Stimulated activated CD4-positive, alpha-beta T cell treated with anti-CD3 and anti-CD28 coated beads, Interleukin-12 subunit alpha, Interleukin-12 subunit beta, amount 100 ng/mL, for 24 hours (primary cell): Measurements from ENCODE around the gene NRF1.
"Not testable (repeated sequence)": the region's sequence is repeated elsewhere in the genome, so short reads cannot be mapped to it uniquely, and the experiment has no call there.

Source experiments
- DNase-seq, 2 experiments: peaks; one replicate each; pipeline ENCODE4 v3.0.0-alpha.2; 2020; ENCODE audit warnings: low read depth in 2 of 2

NRF1 gene

DNA sequence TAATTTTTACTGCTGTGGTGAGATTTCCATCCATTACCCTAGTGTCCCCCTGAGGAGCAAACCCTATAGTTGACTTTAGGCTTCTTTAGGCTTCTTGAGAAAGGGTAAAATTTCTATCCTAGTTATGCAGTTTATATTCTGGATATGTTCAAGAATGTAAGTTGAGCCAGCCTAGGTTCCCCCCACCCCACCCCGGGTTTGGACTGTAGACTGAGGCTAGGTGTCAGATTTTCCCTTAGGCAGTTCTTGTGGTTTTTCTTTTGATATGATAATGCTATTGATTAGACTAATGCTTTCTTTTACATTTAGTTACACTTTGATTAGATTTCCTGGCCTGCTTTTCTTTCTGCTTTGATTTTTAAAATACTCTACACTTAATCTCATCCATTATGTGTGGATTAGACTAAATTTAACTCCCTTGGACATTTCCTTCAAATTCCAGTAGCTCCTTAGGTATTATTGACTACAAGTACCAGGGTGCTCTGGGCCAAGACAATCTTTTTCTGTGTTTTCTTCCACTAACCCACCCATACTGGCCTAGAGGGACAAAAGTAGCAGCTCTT lies 37.7 kb downstream of the NRF1 start:
- peak in 1 of 2 experiments; percentile 14 for DNase-seq

- no peak for DNase-seq
Observed at GRCh38 chr7:129650056-129650758, 38.7 kb downstream of the NRF1 start.

GRCh38 chr7:129652914-129653313 lies 41.4 kb downstream of the NRF1 start:
- DNase-seq: no peak

DNA sequence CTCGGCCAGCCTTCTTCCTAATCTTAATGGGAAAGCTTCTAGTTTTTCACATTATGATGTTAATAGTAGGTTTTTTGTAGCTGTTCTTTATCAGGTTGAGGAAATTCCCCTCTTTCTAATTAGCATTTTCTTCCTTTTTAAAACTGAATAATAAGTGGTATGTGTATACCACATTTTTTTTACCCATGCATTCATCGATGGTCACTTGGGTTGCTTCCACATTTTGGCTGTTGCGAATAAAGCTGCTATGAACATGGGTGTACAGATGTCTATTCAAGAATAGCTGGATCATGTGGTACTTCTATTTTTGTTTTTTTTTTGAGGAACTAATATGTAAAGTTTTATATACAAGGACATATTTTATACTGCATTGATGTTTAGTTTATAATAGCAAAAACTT lies 44.3 kb downstream of the NRF1 start:
- no peak for DNase-seq

- no peak for DNase-seq
Observed at GRCh38 chr7:129657363-129657762, 45.8 kb downstream of the NRF1 start.

- not testable (repeated sequence) for DNase-seq
Observed at GRCh38 chr7:129659907-129660306, 48.4 kb downstream of the NRF1 start.

GRCh38 chr7:129661645-129662182 lies 50.2 kb downstream of the NRF1 start:
- no peak for DNase-seq

DNA sequence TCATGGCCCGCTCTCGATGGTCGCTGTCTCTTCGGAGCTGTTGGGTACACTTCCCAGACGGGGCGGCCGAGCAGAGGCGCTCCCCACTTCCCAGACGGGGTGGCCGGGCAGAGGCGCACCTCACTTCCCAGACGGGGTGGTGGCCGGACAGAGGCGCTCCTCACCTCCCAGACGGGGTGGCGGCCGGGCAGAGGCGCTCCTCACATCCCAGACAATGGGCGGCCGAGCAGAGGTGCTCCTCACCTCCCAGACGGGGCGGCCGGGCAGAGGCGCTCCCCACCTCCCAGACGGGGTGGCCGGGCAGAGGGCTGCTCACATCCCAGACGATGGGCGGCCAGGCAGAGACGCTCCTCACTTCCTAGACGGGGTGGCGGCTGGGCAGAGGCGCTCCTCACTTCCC lies 51.7 kb downstream of the NRF1 start:
- not testable (repeated sequence) for DNase-seq

- DNase-seq: no peak
Observed at GRCh38 chr7:129664029-129665012, 52.8 kb downstream of the NRF1 start.

GRCh38 chr7:129665013-129665401 lies 53.5 kb downstream of the NRF1 start:
- no peak for DNase-seq

- no peak for DNase-seq
Observed at GRCh38 chr7:129667116-129667515, 55.6 kb downstream of the NRF1 start.

DNA sequence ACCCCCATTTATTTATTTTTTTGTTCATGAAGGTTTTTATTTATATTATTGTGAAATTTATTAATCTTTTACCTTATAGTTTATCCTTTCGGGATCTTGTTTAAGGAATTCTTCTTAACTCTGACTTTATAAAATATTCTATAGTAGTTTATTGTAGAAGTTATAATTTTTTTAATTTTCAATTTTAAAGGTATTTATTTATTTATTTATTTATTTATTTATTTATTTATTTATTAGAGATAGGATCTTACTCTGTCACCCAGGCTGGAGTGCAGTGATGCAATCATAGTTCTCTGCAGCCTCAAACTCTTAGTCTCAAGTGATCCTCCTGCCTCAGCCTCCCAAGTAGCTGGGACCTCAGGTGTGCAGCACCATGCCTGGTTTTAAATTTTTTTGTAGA lies 56.0 kb downstream of the NRF1 start:
- DNase-seq: no peak

- no peak for DNase-seq
Observed at GRCh38 chr7:129669901-129670300, 58.4 kb downstream of the NRF1 start.

GRCh38 chr7:129670656-129671055 lies 59.1 kb downstream of the NRF1 start:
- DNase-seq: no peak

DNA sequence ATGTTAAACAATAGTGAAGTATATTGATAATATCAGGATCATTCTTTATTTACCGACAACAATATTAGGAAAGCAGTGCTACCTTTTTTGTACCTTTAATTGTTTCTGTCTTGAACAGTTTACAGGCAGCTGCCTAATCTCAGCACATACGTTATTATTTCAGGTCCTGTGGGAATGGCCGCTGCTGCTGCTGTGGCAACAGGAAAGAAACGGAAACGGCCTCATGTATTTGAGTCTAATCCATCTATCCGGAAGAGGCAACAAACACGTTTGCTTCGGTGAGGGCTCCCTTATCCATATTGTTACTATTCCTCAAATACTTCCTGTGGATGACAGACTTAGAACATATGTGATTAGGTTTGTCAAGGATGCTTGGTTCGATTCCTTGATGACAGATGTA lies 59.7 kb downstream of the NRF1 start:
- no peak for DNase-seq

- not testable (repeated sequence) for DNase-seq
Observed at GRCh38 chr7:129674475-129674874, 63.0 kb downstream of the NRF1 start.

GRCh38 chr7:129675521-129675920 lies 64.0 kb downstream of the NRF1 start:
- no peak for DNase-seq

- no peak for DNase-seq
Observed at GRCh38 chr7:129676017-129676897, 64.7 kb downstream of the NRF1 start.

- DNase-seq: no peak
Observed at GRCh38 chr7:129677796-129678195, 66.3 kb downstream of the NRF1 start.

DNA sequence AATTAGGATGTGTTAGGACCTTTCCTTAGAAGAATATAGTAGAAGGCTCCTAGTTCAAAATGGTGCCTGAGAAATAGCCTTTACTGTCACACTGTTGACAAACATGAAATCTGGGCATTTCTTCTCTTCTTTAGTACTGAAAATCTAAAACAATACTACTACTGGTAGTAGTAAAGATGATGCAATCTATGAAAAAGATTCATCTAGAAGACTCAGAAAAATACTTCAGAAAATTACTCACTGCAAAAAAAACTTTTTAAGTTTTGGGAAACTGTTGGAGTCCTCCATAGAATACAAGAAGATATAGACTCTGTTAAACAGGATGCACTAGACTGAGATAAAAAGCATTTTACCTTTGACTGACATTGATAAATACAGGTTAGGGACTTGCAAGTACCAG lies 67.1 kb downstream of the NRF1 start:
- DNase-seq: no peak

- no peak for DNase-seq
Observed at GRCh38 chr7:129680400-129680799, 68.9 kb downstream of the NRF1 start.
